Measurements from ENCODE around the gene PAPOLB. TPM values are rescaled to one million over a fixed set of nuclear protein-coding genes. Genes with fewer than 3 reads are reported as not detected.

PAPOLB gene
- total and polyA plus RNA-seq, 3 donors from 2014 or later = 19.1 to 65.2 (median 29.1) TPM

DNA sequence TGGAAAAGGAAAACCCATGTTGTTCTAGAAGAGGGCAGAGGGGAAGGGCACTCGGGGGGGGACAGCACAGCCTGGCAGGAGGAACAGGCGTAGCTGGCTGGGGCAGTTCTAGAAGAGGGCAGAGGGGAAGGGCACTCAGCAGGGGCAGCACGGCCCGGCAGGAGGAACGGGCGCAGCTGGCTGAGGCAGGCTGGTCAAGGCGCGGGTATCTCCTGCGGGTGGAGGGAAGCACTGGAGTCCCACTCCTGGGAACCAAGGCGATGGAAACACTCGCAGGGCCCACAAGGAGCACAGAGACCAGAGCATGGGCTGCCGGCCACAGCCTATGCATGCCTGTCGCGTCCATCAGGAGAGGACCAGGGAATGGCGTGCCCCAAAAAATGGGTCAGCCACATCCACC, 36.7 kb downstream of the PAPOLB start:
- TF ChIP-seq CTCF (IDR thresholded peaks at IDR 0.05) (no peak), POLR2A (IDR thresholded peaks at IDR 0.05) (no peak)
- no peaks in the 10 kb centered on the region for H3K36me3 ChIP-seq (ENCODE audit: low read depth, missing control alignments)
- no peaks in the 10 kb centered on the region for H3K9me3 ChIP-seq
- DNase-seq = no peak
- H3K4me3 ChIP-seq = no peak overlapping the region
- no peak overlapping the region for H3K27ac ChIP-seq
- no peaks in the 10 kb centered on the region for H3K27me3 ChIP-seq
- peaks cover 3% of the 10 kb centered on the region for H3K4me1 ChIP-seq
- intact Hi-C loops (cut with DNase I; ENCODE audit: low total_unique reads) = no loop called here
- WGBS, 2 donors = 95 to 97% methylated on average over 15 of the region's 15 CpGs

DNA sequence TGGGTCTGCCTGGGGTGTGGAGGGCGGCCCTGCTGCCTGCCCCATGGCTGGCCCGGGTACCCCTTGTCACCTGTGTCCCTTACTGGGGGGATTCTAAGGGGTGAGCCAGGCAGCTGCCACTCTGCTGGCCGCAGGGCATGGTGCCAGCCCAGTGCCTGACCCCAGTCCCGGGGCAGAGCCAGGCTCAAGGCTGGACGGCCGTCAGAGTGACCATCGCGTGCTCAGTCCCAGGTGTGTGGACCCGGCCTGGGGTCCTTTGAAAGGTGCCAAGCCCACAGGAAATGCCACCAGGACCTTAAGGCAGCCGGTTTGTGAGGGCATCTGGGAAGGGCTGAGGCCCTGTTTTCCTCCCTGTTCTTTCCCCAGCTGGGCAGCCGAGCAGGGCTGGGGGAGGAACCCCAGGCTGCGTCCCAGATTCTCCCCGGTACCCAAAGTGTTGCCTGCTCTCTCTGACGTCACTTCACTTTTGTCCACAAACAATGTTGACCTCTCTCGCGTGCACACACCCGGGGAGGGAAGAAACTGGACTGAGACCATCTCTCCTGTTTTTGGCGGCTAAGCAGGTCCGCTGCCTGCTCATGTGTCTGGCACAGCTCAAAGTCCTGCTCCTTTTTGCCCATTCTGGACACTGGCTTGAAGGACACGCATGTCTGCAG, 37.6 kb downstream of the PAPOLB start:
- intact Hi-C loops (cut with DNase I; ENCODE audit: low total_unique reads) = no loop called here
- peaks cover 3% of the 10 kb centered on the region for H3K4me1 ChIP-seq

DNA sequence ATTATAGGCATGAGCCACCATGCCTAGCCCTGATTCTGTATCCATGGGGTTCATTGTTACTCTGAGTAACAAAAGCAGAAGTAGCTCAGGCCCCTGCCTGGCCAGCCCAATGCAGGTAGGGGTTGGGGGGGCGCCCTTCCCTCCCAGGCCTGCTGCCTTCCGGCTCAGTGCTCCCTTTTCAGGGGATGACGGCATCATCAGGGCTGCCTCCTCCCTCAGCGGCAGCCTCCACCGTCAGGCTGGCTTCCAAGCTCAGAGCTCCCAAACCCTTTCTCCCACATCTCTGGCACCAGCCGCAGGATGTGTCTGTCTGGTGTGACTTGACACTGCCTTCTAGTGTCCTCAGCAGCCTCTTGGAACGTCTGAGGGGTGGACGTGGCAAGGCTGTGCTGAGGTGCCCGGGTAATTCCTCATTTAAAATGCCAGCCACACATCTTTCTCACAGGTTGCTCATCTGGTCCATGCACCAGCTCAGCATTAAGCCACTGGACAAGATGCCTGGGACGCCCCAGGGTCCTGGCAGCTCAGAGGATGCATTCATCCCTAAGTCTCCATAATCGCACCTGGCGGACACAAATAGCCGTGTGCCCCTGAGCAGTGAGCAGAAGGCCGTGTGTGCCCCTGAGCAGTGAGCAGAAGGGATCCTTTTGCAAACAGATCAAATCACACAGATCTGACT, 38.2 kb downstream of the PAPOLB start:
- H3K4me1 ChIP-seq = peaks cover 3% of the 10 kb centered on the region
- H3K4me3 ChIP-seq = no peak overlapping the region
- TF ChIP-seq POLR2A (IDR thresholded peaks at IDR 0.05) (no peak), CTCF (IDR thresholded peaks at IDR 0.05) (no peak)
- no peak for DNase-seq
- no peaks in the 10 kb centered on the region for H3K36me3 ChIP-seq (ENCODE audit: low read depth, missing control alignments)
- no peaks in the 10 kb centered on the region for H3K9me3 ChIP-seq
- H3K27me3 ChIP-seq = no peaks in the 10 kb centered on the region
- no peak overlapping the region for H3K27ac ChIP-seq
- 82 to 90% methylated on average over 8 to 14 of the region's 14 CpGs for WGBS, 2 donors
- intact Hi-C loops (cut with DNase I; ENCODE audit: low total_unique reads) = no loop called here

More for the DNA sequence above, 37.6 kb downstream of the PAPOLB start:
- TF ChIP-seq CTCF (IDR thresholded peaks at IDR 0.05) (no peak), POLR2A (IDR thresholded peaks at IDR 0.05) (no peak)
- no peaks in the 10 kb centered on the region for H3K9me3 ChIP-seq
- DNase-seq = no peak
- no peak overlapping the region for H3K27ac ChIP-seq
- no peaks in the 10 kb centered on the region for H3K27me3 ChIP-seq
- H3K36me3 ChIP-seq (ENCODE audit: low read depth, missing control alignments) = no peaks in the 10 kb centered on the region
- 71 to 75% methylated on average over 16 to 20 of the region's 20 CpGs for WGBS, 2 donors
- no peak overlapping the region for H3K4me3 ChIP-seq

GRCh38 chr7:4822677-4823076, 39.2 kb downstream of the PAPOLB start:
- intact Hi-C loops (cut with DNase I; ENCODE audit: low total_unique reads) = no loop called here

More at GRCh38 chr7:4822677-4823076, 39.2 kb downstream of the PAPOLB start:
- H3K27me3 ChIP-seq = no peaks in the 10 kb centered on the region
- H3K4me1 ChIP-seq = peaks cover 3% of the 10 kb centered on the region
- TF ChIP-seq CTCF (IDR thresholded peaks at IDR 0.05) (no peak), POLR2A (IDR thresholded peaks at IDR 0.05) (no peak)
- DNase-seq = no peak
- H3K9me3 ChIP-seq = no peaks in the 10 kb centered on the region
- WGBS, 2 donors = 90 to 94% methylated on average over 9 of the region's 9 CpGs
- no peaks in the 10 kb centered on the region for H3K36me3 ChIP-seq (ENCODE audit: low read depth, missing control alignments)
- no peak overlapping the region for H3K4me3 ChIP-seq
- H3K27ac ChIP-seq = no peak overlapping the region

Data from testis (tissue), 3 donors.